WERI-Rb-1 (cell line): ENCODE data around the gene NPS.

Experiments
- DNase-seq: peaks from one replicate; pipeline ENCODE4 v3.0.0-alpha.2; 2020
- H3K27ac ChIP-seq: fragments of 250-450 bp; sonication (Bioruptor Pico); 2 replicates; pipeline ENCODE4 v1.5.1; 2020; ENCODE audit warnings: mild to moderate bottlenecking, moderate library complexity
- H3K27me3 ChIP-seq: fragments of 250-450 bp; sonication (Bioruptor Pico); 2 replicates; pipeline ENCODE4 v1.5.1; 2021; ENCODE audit warnings: mild to moderate bottlenecking, low read depth, moderate library complexity; ENCODE audit not compliant: insufficient read depth, severe bottlenecking
- H3K36me3 ChIP-seq: fragments of 250-450 bp; sonication (Bioruptor Pico); 2 replicates; pipeline ENCODE4 v1.5.1; 2020; ENCODE audit warnings: mild to moderate bottlenecking, moderate library complexity
- H3K4me3 ChIP-seq: 2 replicates; pipeline ENCODE4 v1.5.1; 2011; ENCODE audit warnings: low read depth, mild to moderate bottlenecking, control low read depth, low read length
- H3K9me3 ChIP-seq: fragments of 250-450 bp; sonication (Bioruptor Pico); 2 replicates; pipeline ENCODE4 v1.5.1; 2021; ENCODE audit warnings: mild to moderate bottlenecking, moderate library complexity; ENCODE audit not compliant: severe bottlenecking
- TF ChIP-seq, protein P1 (sequence below): IDR thresholded peaks from 2 replicates; pipeline ENCODE4 v1.5.1; 2011; ENCODE audit warnings: low read depth, mild to moderate bottlenecking, control low read depth, inconsistent platforms, low read length

Gene NPS

DNA sequence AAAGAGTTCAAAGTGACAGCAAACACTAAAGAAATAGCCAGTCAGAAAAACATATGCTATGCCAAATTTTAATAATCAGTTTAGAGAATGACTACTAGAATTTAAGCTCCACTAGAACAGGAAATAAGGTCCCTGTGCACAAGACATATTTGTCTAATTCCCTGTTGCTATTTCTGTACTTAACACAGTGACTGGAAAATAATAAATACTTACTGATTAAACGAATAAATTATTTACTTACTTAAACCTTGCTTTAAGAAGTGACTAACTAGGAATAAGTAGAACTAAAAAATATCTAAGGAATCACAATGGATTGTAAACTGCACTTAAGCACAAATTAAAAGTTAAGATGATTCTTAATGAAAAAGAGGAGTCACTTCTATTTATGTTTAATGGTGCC is 22.3 kb downstream of the NPS start:
- Histone ChIP-seq H3K27ac (no peak overlapping the region), H3K4me3 (no peak overlapping the region), H3K9me3 (peaks cover 4% of the 10 kb centered on the region), H3K36me3 (no peaks in the 10 kb centered on the region), H3K27me3 (no peaks in the 10 kb centered on the region)
- TF ChIP-seq, protein P1, sequence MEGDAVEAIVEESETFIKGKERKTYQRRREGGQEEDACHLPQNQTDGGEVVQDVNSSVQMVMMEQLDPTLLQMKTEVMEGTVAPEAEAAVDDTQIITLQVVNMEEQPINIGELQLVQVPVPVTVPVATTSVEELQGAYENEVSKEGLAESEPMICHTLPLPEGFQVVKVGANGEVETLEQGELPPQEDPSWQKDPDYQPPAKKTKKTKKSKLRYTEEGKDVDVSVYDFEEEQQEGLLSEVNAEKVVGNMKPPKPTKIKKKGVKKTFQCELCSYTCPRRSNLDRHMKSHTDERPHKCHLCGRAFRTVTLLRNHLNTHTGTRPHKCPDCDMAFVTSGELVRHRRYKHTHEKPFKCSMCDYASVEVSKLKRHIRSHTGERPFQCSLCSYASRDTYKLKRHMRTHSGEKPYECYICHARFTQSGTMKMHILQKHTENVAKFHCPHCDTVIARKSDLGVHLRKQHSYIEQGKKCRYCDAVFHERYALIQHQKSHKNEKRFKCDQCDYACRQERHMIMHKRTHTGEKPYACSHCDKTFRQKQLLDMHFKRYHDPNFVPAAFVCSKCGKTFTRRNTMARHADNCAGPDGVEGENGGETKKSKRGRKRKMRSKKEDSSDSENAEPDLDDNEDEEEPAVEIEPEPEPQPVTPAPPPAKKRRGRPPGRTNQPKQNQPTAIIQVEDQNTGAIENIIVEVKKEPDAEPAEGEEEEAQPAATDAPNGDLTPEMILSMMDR = no peak
- DNase-seq = no peak

DNA sequence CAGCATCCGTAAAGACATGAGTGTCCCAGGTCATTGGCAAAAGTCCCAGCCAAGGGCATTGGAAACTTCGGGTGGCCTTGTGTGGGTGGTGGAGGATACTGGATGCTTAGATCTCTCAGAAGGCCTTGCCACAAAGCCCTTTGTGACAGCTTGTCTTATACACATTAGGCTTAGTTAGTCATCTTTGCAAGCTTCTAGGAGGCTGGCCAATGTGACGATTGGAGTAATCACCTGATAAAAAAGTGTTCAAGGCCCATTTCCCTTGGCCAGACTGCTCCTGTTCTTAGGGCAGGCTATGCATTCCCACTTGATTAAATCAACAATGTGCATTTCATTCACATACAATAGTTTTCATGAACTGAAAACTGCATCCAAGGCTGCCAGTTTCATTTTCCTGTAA is 26.9 kb downstream of the NPS start:
- TF ChIP-seq, protein P1 = no peak
- no peaks in the 10 kb centered on the region for H3K27me3 ChIP-seq
- H3K36me3 ChIP-seq = no peaks in the 10 kb centered on the region
- peak; percentile 21 for DNase-seq
- H3K4me3 ChIP-seq = no peak overlapping the region
- H3K9me3 ChIP-seq = peaks cover 4% of the 10 kb centered on the region
- H3K27ac ChIP-seq = peak overlapping the region; percentile 55

DNA sequence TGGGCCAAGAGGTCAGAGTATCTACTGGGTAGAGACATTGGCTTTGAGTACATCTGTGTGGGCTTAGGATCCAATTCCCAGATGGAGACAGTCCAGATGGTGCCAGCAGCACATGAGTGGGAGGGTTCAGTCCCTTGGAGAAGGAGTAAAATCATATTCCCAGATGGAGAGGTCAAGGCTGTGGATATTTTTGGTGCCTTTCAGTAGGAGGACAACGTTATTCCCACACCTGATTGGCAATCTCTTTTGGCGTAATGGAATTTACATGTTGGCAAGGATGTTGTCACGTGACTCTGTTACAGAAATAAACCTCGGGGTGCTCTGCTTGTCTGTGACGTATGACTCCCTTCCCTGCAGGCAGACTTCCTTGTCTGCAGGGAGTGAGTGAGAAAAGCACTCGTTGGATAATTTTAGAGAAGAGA is 27.6 kb downstream of the NPS start:
- peaks cover 4% of the 10 kb centered on the region for H3K9me3 ChIP-seq
- H3K27me3 ChIP-seq = no peaks in the 10 kb centered on the region
- peak; percentile 72 for DNase-seq
- TF ChIP-seq, protein P1 = peak; percentile 27; the same call in 1 of the 2 replicates
- H3K4me3 ChIP-seq = no peak overlapping the region
- H3K27ac ChIP-seq = peak overlapping the region; percentile 54
- no peaks in the 10 kb centered on the region for H3K36me3 ChIP-seq

DNA sequence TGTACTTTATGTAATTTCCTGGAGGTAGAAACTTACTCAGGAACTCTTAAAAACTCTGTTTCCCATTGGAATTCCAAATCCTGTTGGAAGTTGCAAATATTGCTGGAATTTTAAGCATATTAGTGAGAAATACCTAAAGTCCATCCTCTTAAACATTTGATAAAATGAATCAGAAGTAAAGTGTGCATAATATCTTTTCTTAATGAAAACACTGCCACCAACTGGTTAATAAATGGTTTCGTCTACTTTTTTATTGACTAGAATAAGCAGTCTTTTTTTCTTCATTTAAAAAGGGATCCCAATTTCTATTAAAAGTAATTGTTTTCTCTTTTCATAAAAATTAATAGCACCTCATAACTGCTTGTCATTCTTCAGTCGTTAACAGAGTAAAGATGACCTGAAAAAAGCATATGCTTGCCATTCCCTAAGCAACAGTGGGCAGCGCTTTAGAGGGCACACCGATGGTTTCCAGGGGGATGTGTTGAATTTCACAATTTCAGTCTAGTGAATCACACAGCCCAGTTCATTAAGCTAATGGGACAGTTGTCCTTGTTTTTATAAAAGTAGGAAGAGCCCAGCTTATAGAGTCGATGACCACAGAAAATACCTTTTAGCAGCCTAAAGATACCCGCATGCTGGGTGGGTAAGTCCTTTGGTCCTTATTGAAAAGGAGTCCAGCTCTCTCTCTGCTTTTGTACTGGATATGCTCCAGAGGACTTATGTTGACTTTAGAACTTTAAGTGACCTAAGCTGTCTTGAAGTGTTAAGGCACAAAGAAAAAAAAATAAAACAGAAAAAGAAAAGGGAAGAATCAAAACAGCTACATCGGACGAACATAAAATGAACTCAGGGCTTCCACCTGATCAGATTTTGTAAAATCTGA is 28.5 kb downstream of the NPS start:
- DNase-seq = no peak
- TF ChIP-seq, protein P1 = no peak
- Histone ChIP-seq H3K36me3 (no peaks in the 10 kb centered on the region), H3K9me3 (peaks cover 4% of the 10 kb centered on the region), H3K27ac (peak overlapping the region; percentile 54), H3K4me3 (no peak overlapping the region), H3K27me3 (no peaks in the 10 kb centered on the region)

DNA sequence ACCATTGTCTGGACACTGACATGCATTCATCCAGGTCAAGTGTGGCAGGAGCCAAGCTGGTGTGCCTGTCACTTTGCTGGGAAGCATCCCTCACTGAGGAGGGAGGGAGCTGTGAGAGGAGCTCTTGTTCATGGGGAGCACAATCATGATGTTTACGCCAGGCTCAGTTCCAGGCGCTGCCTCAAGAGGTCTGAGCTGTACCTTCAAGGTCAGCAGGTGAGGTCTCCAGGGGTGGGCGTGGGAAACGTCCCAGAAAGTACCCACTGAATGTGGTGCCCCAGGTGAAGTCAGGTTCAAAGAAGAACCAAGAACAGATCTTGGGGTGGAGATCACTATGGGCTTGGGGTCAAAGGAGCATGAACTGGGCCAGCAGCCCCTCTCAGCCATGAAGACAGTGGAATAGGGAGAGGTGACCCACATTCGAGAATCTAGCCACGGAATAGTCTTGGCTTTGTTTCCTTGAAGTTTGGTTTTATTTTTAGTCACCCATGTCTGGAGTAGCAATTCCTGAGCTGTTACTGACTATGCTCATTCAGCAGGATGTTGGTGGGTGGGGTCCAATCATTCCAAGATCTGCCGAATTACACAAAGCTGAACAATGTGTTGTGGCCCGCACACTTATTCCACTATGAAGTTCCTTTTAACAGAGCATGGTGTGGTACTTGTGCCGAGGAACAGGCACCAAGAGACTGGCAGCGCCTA is 29.3 kb downstream of the NPS start:
- Histone ChIP-seq H3K9me3 (no peaks in the 10 kb centered on the region), H3K27ac (no peak overlapping the region), H3K27me3 (no peaks in the 10 kb centered on the region), H3K4me3 (no peak overlapping the region), H3K36me3 (no peaks in the 10 kb centered on the region)
- TF ChIP-seq, protein P1 = no peak
- DNase-seq = no peak
